SU-DHL-6 (cell line): ENCODE measurements around the gene ZMYND8.

ENCODE experiments used
- H2AFZ ChIP-seq: fragments of 200-600 bp; sonication (generic); 2 replicates; pipeline ENCODE4 v1.6.1; 2014; ENCODE audit warnings: low read depth, mild to moderate bottlenecking, moderate library complexity, mixed read lengths, antibody characterized with exemption, low read length; ENCODE audit not compliant: severe bottlenecking
- H3F3A ChIP-seq: fragments of 200-600 bp; shearing (Covaris generic); 2 replicates; pipeline ENCODE4 v1.6.0; 2016; ENCODE audit warnings: antibody characterized with exemption, mild to moderate bottlenecking; ENCODE audit not compliant: insufficient read depth
- H3K27ac ChIP-seq: fragments of 200-600 bp; sonication (generic); 2 replicates; pipeline ENCODE4 v1.5.1; 2016; ENCODE audit warnings: low read depth, mild to moderate bottlenecking, low read length, moderate library complexity, mixed read lengths
- H3K27me3 ChIP-seq: fragments of 200-600 bp; sonication (generic), shearing (Covaris generic); 2 replicates; pipeline ENCODE4 v1.6.0; 2014; ENCODE audit warnings: mild to moderate bottlenecking, low read length
- H3K36me3 ChIP-seq: fragments of 200-600 bp; sonication (generic); 2 replicates; pipeline ENCODE4 v1.6.1; 2014; ENCODE audit warnings: mild to moderate bottlenecking, low read length, mixed read lengths
- H3K4me2 ChIP-seq: fragments of 300-600, 200-600 bp; shearing (Covaris generic), sonication (generic); 2 replicates; pipeline ENCODE4 v1.6.0; 2014; ENCODE audit warnings: low read length, low read depth, mild to moderate bottlenecking; ENCODE audit not compliant: poor library complexity, severe bottlenecking
- H3K4me3 ChIP-seq: fragments of 200-600 bp; sonication (generic); 2 replicates; pipeline ENCODE4 v1.5.1; 2014; ENCODE audit warnings: antibody characterized with exemption, low read length, mild to moderate bottlenecking, mixed read lengths; ENCODE audit not compliant: insufficient read depth, poor library complexity, severe bottlenecking
- H3K79me2 ChIP-seq: fragments of 200-600 bp; sonication (generic); 2 replicates; pipeline ENCODE4 v1.6.1; 2014; ENCODE audit warnings: mild to moderate bottlenecking, low read length, moderate library complexity; ENCODE audit not compliant: insufficient read depth
- H3K9ac ChIP-seq: fragments of 200-600 bp; sonication (generic); 2 replicates; pipeline ENCODE4 v1.7.0; 2014; ENCODE audit warnings: mild to moderate bottlenecking, low read length
- H3K9me2 ChIP-seq: fragments of 200-600 bp; sonication (generic); replicated peaks from 2 replicates; pipeline ENCODE4 v1.6.1; 2014; ENCODE audit warnings: low read length; ENCODE audit not compliant: insufficient read depth
- H3K9me3 ChIP-seq: fragments of 200-600 bp; sonication (generic); 2 replicates; pipeline ENCODE4 v1.6.1; 2014; ENCODE audit warnings: low read length, mixed read lengths; ENCODE audit not compliant: insufficient read depth
- H4K20me1 ChIP-seq: fragments of 200-600 bp; sonication (generic); 2 replicates; pipeline ENCODE4 v1.6.1; 2014; ENCODE audit warnings: low read depth, mild to moderate bottlenecking, antibody characterized with exemption, low read length, moderate library complexity, mixed read lengths
- CTCF ChIP-seq: fragments of 200-600 bp; sonication (generic); IDR thresholded peaks from one replicate; pipeline ENCODE4 v1.5.1; 2017; ENCODE audit warnings: antibody characterized with exemption, mild to moderate bottlenecking, low read length, moderate library complexity; ENCODE audit not compliant: insufficient read depth, poor library complexity, severe bottlenecking
- EZH2phosphoT487 ChIP-seq: fragments of 200-600 bp; sonication (generic), shearing (Covaris generic); conservative IDR thresholded peaks from 2 replicates; pipeline ENCODE4 v1.6.1; 2018; ENCODE audit warnings: mild to moderate bottlenecking, antibody characterized with exemption, low read length, moderate library complexity, mixed read lengths

The ZMYND8 gene

GRCh38 chr20:47258745-47259695, 97.5 kb downstream of the ZMYND8 start:
- no peak overlapping the region for H2AFZ ChIP-seq
- peaks cover 61% of the 10 kb centered on the region for H3K79me2 ChIP-seq
- H3K9ac ChIP-seq: no peak overlapping the region
- no peak overlapping the region for H3K4me3 ChIP-seq
- H3K27me3 ChIP-seq: no peaks in the 10 kb centered on the region
- TF ChIP-seq EZH2phosphoT487: no peak
- no peaks in the 10 kb centered on the region for H4K20me1 ChIP-seq
- no peaks in the 10 kb centered on the region for H3K9me3 ChIP-seq
- H3K9me2 ChIP-seq: no peaks in the 10 kb centered on the region
- peaks cover 9% of the 10 kb centered on the region; the same call in 1 of the 2 replicates for H3K36me3 ChIP-seq
- peak overlapping the region; percentile 39 for H3K27ac ChIP-seq
- peak overlapping the region; percentile 24 for H3K4me2 ChIP-seq
- H3F3A ChIP-seq: peaks cover 27% of the 10 kb centered on the region

- Histone ChIP-seq H3K36me3 (peaks cover 9% of the 10 kb centered on the region; the same call in 1 of the 2 replicates), H3K9ac (no peak overlapping the region), H3K79me2 (peaks cover 69% of the 10 kb centered on the region), H3K27me3 (no peaks in the 10 kb centered on the region), H3K4me2 (no peak overlapping the region), H3K4me3 (no peak overlapping the region), H3K9me3 (no peaks in the 10 kb centered on the region), H3K9me2 (no peaks in the 10 kb centered on the region), H3F3A (peaks cover 14% of the 10 kb centered on the region), H3K27ac (peak overlapping the region; percentile 39; the same call in 1 of the 2 replicates), H4K20me1 (no peaks in the 10 kb centered on the region), H2AFZ (no peak overlapping the region)
- no peak for TF ChIP-seq EZH2phosphoT487
- TF ChIP-seq CTCF: no peak
Measured at GRCh38 chr20:47257771-47258170, 98.7 kb downstream of the ZMYND8 start.

DNA sequence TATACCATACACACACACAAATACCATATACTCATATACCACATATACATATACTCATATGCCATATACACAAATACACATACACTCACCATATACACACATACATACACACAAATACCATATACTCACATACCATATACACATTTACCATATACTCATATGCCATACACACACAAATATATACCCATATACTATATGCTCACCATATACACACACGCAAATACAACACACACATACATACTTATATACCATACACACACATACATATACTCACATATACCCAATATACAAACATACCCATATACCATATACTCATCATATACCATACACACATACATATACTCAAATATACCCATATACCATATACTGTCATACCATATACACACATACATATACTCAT, 99.2 kb downstream of the ZMYND8 start:
- no peak overlapping the region for H3K27ac ChIP-seq
- no peaks in the 10 kb centered on the region for H3K9me3 ChIP-seq
- H3K9ac ChIP-seq: no peak overlapping the region
- H3K4me2 ChIP-seq: no peak overlapping the region
- no peaks in the 10 kb centered on the region for H4K20me1 ChIP-seq
- peaks cover 74% of the 10 kb centered on the region for H3K79me2 ChIP-seq
- H3K27me3 ChIP-seq: no peaks in the 10 kb centered on the region
- no peaks in the 10 kb centered on the region for H3K9me2 ChIP-seq
- TF ChIP-seq EZH2phosphoT487: no peak
- TF ChIP-seq CTCF: no peak
- H3K36me3 ChIP-seq: peaks cover 11% of the 10 kb centered on the region; the same call in 1 of the 2 replicates
- H3K4me3 ChIP-seq: no peak overlapping the region
- H3F3A ChIP-seq: peaks cover 10% of the 10 kb centered on the region
- H2AFZ ChIP-seq: no peak overlapping the region

- H3K9me3 ChIP-seq: no peaks in the 10 kb centered on the region
- TF ChIP-seq EZH2phosphoT487 (no peak), CTCF (no peak)
- H3K9ac ChIP-seq: no peak overlapping the region
- no peaks in the 10 kb centered on the region for H3K27me3 ChIP-seq
- H3K4me3 ChIP-seq: no peak overlapping the region
- H4K20me1 ChIP-seq: no peaks in the 10 kb centered on the region
- no peak overlapping the region for H3K27ac ChIP-seq
- H2AFZ ChIP-seq: no peak overlapping the region
- peaks cover 5% of the 10 kb centered on the region for H3F3A ChIP-seq
- peaks cover 74% of the 10 kb centered on the region for H3K79me2 ChIP-seq
- no peaks in the 10 kb centered on the region for H3K9me2 ChIP-seq
- H3K4me2 ChIP-seq: no peak overlapping the region
- peaks cover 12% of the 10 kb centered on the region; the same call in 1 of the 2 replicates for H3K36me3 ChIP-seq
Measured at GRCh38 chr20:47256668-47257236, 99.7 kb downstream of the ZMYND8 start.
